Measurements from ENCODE around the gene ELF4.

ELF4 gene

GRCh38 chrX:130051176-130051845 lies 59.0 kb downstream of the ELF4 start:
- DNase-seq (ENCODE audit: low read depth, low spot score), result no peak
- CTCF ChIA-PET, result interaction anchor here (0.6 to 1.0 kb wide), 2 partner anchors 9 to 10 kb away, joined by 3 read pairs; no protein-coding TSS in a partner anchor
- no peak for TF ChIP-seq CTCF (IDR thresholded peaks at IDR 0.05; ENCODE audit: insufficient read depth, low read length, missing control alignments)
- no peak overlapping the region for H3K4me3 ChIP-seq (ENCODE audit: low read depth, low read length)
- POLR2A ChIA-PET, result no interaction called here

GRCh38 chrX:130049821-130050220 lies 60.5 kb downstream of the ELF4 start:
- H3K4me3 ChIP-seq (ENCODE audit: low read depth, low read length), result no peak overlapping the region
- TF ChIP-seq CTCF (IDR thresholded peaks at IDR 0.05; ENCODE audit: insufficient read depth, low read length, missing control alignments), result no peak
- CTCF ChIA-PET, result interaction anchor here (0.6 kb wide), 1 partner anchor 11 kb away, joined by 4 read pairs; no protein-coding TSS in a partner anchor
- DNase-seq (ENCODE audit: low read depth, low spot score), result no peak
- POLR2A ChIA-PET, result no interaction called here

- no peak overlapping the region for H3K4me3 ChIP-seq (ENCODE audit: low read depth, low read length)
- no peak for DNase-seq (ENCODE audit: low read depth, low spot score)
- ChIA-PET POLR2A (no interaction called here), CTCF (interaction anchor here (1.2 to 3.0 kb wide), 3 partner anchors 12 to 123 kb away, joined by 3 to 8 read pairs (median 5); no protein-coding TSS in a partner anchor)
- no peak for TF ChIP-seq CTCF (IDR thresholded peaks at IDR 0.05; ENCODE audit: insufficient read depth, low read length, missing control alignments)
These were observed 61.5 kb downstream of the ELF4 start for GRCh38 chrX:130048686-130049222.

GRCh38 chrX:130047416-130047815 lies 62.9 kb downstream of the ELF4 start:
- CTCF ChIA-PET, result interaction anchor here (1.2 to 3.0 kb wide), 4 partner anchors 13 to 442 kb away, joined by 3 to 8 read pairs (median 4); no protein-coding TSS in a partner anchor
- DNase-seq (ENCODE audit: low read depth, low spot score), result no peak
- POLR2A ChIA-PET, result no interaction called here
- no peak for TF ChIP-seq CTCF (IDR thresholded peaks at IDR 0.05; ENCODE audit: insufficient read depth, low read length, missing control alignments)
- no peak overlapping the region for H3K4me3 ChIP-seq (ENCODE audit: low read depth, low read length)

GRCh38 chrX:130039847-130040246 lies 70.5 kb downstream of the ELF4 start:
- CTCF ChIA-PET, result interaction anchor here (2.0 to 2.8 kb wide), 2 partner anchors 12 to 21 kb away, joined by 5 to 20 read pairs; no protein-coding TSS in a partner anchor
- POLR2A ChIA-PET, result no interaction called here
- DNase-seq (ENCODE audit: low read depth, low spot score), result no peak
- H3K4me3 ChIP-seq (ENCODE audit: low read depth, low read length), result no peak overlapping the region
- TF ChIP-seq CTCF (IDR thresholded peaks at IDR 0.05; ENCODE audit: insufficient read depth, low read length, missing control alignments), result no peak

- DNase-seq (ENCODE audit: low read depth, low spot score), result no peak
- H3K4me3 ChIP-seq (ENCODE audit: low read depth, low read length), result no peak overlapping the region
- CTCF ChIA-PET, result interaction anchor here (1.3 to 1.4 kb wide), 2 partner anchors 27 to 108 kb away, joined by 5 to 6 read pairs; no protein-coding TSS in a partner anchor
- POLR2A ChIA-PET, result interaction anchor here (0.6 kb wide), 1 partner anchor 10 kb away, joined by 5 read pairs; no protein-coding TSS in a partner anchor
- TF ChIP-seq CTCF (IDR thresholded peaks at IDR 0.05; ENCODE audit: insufficient read depth, low read length, missing control alignments), result no peak
These were observed 76.1 kb downstream of the ELF4 start for GRCh38 chrX:130034178-130034577.

Data from AG04449 (cell line).